ENCODE measurements around the gene SH2D3C. TPM values are rescaled to one million over a fixed set of nuclear protein-coding genes. Genes with fewer than 3 reads are reported as not detected.

SH2D3C gene
- total RNA-seq, 1 donor from 2014 or later: 59.4 TPM

- Histone ChIP-seq H3K36me3 (peaks cover 22% of the 10 kb centered on the region), H3K4me3 (no peak overlapping the region), H3K4me1 (peaks cover 11% of the 10 kb centered on the region), H3K9me3 (no peaks in the 10 kb centered on the region), H3K27me3 (ENCODE audit: low read depth) (no peaks in the 10 kb centered on the region), H3K27ac (no peak overlapping the region)
- no peak for ATAC-seq
- intact Hi-C loops (cut with DNase I): loop anchor here (10.0 kb wide), 1 partner anchor 135 kb away; no protein-coding TSS in a partner anchor
- no peak for TF ChIP-seq CTCF (IDR thresholded peaks at IDR 0.05)
- DNase-seq: no peak
These were observed 48.2 kb downstream of the SH2D3C start for GRCh38 chr9:127730262-127730661.

- Histone ChIP-seq H3K9me3 (no peaks in the 10 kb centered on the region), H3K4me1 (peaks cover 13% of the 10 kb centered on the region), H3K36me3 (peaks cover 22% of the 10 kb centered on the region), H3K4me3 (no peak overlapping the region), H3K27ac (no peak overlapping the region), H3K27me3 (ENCODE audit: low read depth) (no peaks in the 10 kb centered on the region)
- ATAC-seq: no peak
- TF ChIP-seq CTCF (IDR thresholded peaks at IDR 0.05): no peak
- DNase-seq: no peak
- intact Hi-C loops (cut with DNase I): loop anchor here (10.0 kb wide), 1 partner anchor 135 kb away; no protein-coding TSS in a partner anchor
These were observed 48.8 kb downstream of the SH2D3C start for GRCh38 chr9:127729522-127730256.

- no peak for TF ChIP-seq CTCF (IDR thresholded peaks at IDR 0.05)
- peaks cover 22% of the 10 kb centered on the region for H3K36me3 ChIP-seq
- no peaks in the 10 kb centered on the region for H3K27me3 ChIP-seq (ENCODE audit: low read depth)
- DNase-seq (no peak), ATAC-seq (no peak)
- H3K4me3 ChIP-seq: no peak overlapping the region
- H3K4me1 ChIP-seq: peaks cover 12% of the 10 kb centered on the region
- H3K9me3 ChIP-seq: no peaks in the 10 kb centered on the region
- no peak overlapping the region for H3K27ac ChIP-seq
- intact Hi-C loops (cut with DNase I): no loop called here
These were observed 49.7 kb downstream of the SH2D3C start for GRCh38 chr9:127728808-127729207.

GRCh38 chr9:127726871-127727270 is 51.6 kb downstream of the SH2D3C start:
- peaks cover 6% of the 10 kb centered on the region for H3K36me3 ChIP-seq
- ATAC-seq: no peak
- intact Hi-C loops (cut with DNase I): no loop called here

GRCh38 chr9:127724012-127724411 is 54.5 kb downstream of the SH2D3C start:
- Histone ChIP-seq H3K9me3 (no peaks in the 10 kb centered on the region), H3K36me3 (no peaks in the 10 kb centered on the region), H3K27me3 (ENCODE audit: low read depth) (no peaks in the 10 kb centered on the region), H3K4me3 (no peak overlapping the region), H3K27ac (no peak overlapping the region), H3K4me1 (peaks cover 18% of the 10 kb centered on the region)
- intact Hi-C loops (cut with DNase I): no loop called here
- DNase-seq: no peak
- TF ChIP-seq CTCF (IDR thresholded peaks at IDR 0.05): no peak
- ATAC-seq: peak; percentile 36 to 54

More at GRCh38 chr9:127726871-127727270, 51.6 kb downstream of the SH2D3C start:
- H3K4me3 ChIP-seq: no peak overlapping the region
- DNase-seq: no peak
- peaks cover 18% of the 10 kb centered on the region for H3K4me1 ChIP-seq
- TF ChIP-seq CTCF (IDR thresholded peaks at IDR 0.05): no peak
- H3K27ac ChIP-seq: no peak overlapping the region
- no peaks in the 10 kb centered on the region for H3K27me3 ChIP-seq (ENCODE audit: low read depth)
- no peaks in the 10 kb centered on the region for H3K9me3 ChIP-seq

Data from lower lobe of right lung (tissue), 2 donors.